HG03097 (cell line): ENCODE data around the gene PLAAT4.
A peak's percentile ranks its signal among the peaks of the same experiment; 100 is the strongest.
"Not testable (repeated sequence)": the region's sequence is repeated elsewhere in the genome, so short reads cannot be mapped to it uniquely, and the experiment has no call there.

ENCODE experiments used
- ATAC-seq: cut with Tn5 transposase; IDR thresholded peaks from one replicate; pipeline ENCODE4 v1.9.1; 2021; ENCODE audit not compliant: unreplicated experiment, low FRiP score

PLAAT4 gene

GRCh38 chr11:63537293-63538101 is 889 bp downstream of the PLAAT4 start:
- peak; percentile 1 for ATAC-seq

GRCh38 chr11:63542506-63542905 is 5.9 kb downstream of the PLAAT4 start:
- ATAC-seq = not testable (repeated sequence)

GRCh38 chr11:63543711-63544110 is 7.1 kb downstream of the PLAAT4 start:
- ATAC-seq = no peak

GRCh38 chr11:63547061-63547460 is 10.5 kb downstream of the PLAAT4 start:
- ATAC-seq = no peak

- no peak for ATAC-seq
These were observed 11.6 kb downstream of the PLAAT4 start for GRCh38 chr11:63548178-63548577.

GRCh38 chr11:63549411-63549810 is 12.8 kb downstream of the PLAAT4 start:
- ATAC-seq = no peak

- ATAC-seq = not testable (repeated sequence)
These were observed 13.6 kb downstream of the PLAAT4 start for GRCh38 chr11:63550156-63550700.

- no peak for ATAC-seq
These were observed 14.7 kb downstream of the PLAAT4 start for GRCh38 chr11:63551091-63551888.

- ATAC-seq = no peak
These were observed 15.3 kb downstream of the PLAAT4 start for GRCh38 chr11:63551889-63552266.

- no peak for ATAC-seq
These were observed 16.3 kb downstream of the PLAAT4 start for GRCh38 chr11:63552921-63553320.

GRCh38 chr11:63553759-63554158 is 17.2 kb downstream of the PLAAT4 start:
- ATAC-seq = no peak

- ATAC-seq = no peak
These were observed 18.2 kb downstream of the PLAAT4 start for GRCh38 chr11:63554877-63555223.

GRCh38 chr11:63556404-63557013 is 19.9 kb downstream of the PLAAT4 start:
- ATAC-seq = no peak

GRCh38 chr11:63557570-63557969 is 21.0 kb downstream of the PLAAT4 start:
- ATAC-seq = no peak

GRCh38 chr11:63558459-63559157 is 22.0 kb downstream of the PLAAT4 start:
- no peak for ATAC-seq

- no peak for ATAC-seq
These were observed 24.0 kb downstream of the PLAAT4 start for GRCh38 chr11:63560506-63561180.

GRCh38 chr11:63563201-63564055 is 26.8 kb downstream of the PLAAT4 start, which contains the start of gene PLAAT2:
Gene PLAAT2, minus strand, starts transcription at chr11:63563379. Its CDS starts 55 bp downstream, at chr11:63563324.
- no peak for ATAC-seq

GRCh38 chr11:63564056-63564774 is 27.6 kb downstream of the PLAAT4 start:
- peak; percentile 55 for ATAC-seq
